Muscle of leg (tissue), 11 donors: Measurements from ENCODE around the gene MYO15A. TPM values are rescaled to one million over a fixed set of nuclear protein-coding genes. Genes with fewer than 3 reads are reported as not detected.

ENCODE experiments used
- DNase-seq: peaks from one replicate; pipeline ENCODE4 v3.0.0; 2013
- H3K27ac ChIP-seq: one replicate; pipeline ENCODE4 v1.5.1; 2013; ENCODE audit warnings: mild to moderate bottlenecking, low read length, control low read depth
- H3K27me3 ChIP-seq: one replicate; pipeline ENCODE4 v1.6.1; 2013; ENCODE audit warnings: low read length; ENCODE audit not compliant: control insufficient read depth, insufficient read depth
- H3K36me3 ChIP-seq: one replicate; pipeline ENCODE4 v1.6.1; 2013; ENCODE audit warnings: low read length; ENCODE audit not compliant: control insufficient read depth, insufficient read depth
- H3K4me1 ChIP-seq: one replicate; pipeline ENCODE4 v1.6.1; 2013; ENCODE audit warnings: low read length; ENCODE audit not compliant: control insufficient read depth, insufficient read depth
- H3K4me3 ChIP-seq: one replicate; pipeline ENCODE4 v1.5.1; 2013; ENCODE audit warnings: low read length, control low read depth
- H3K9me3 ChIP-seq: replicated peaks from 2 replicates; pipeline ENCODE4 v1.6.1; 2013; ENCODE audit warnings: low read depth, low read length; ENCODE audit not compliant: control insufficient read depth
- whole genome bisulfite sequencing: methylation state at CpG from one replicate; pipeline ENCODE4 v1.1.5; 2013; ENCODE audit warnings: missing lambda C conversion rate; ENCODE audit not compliant: insufficient coverage; 5-methylcytosine and 5-hydroxymethylcytosine counted together
- polyA plus RNA-seq, 8 donors: library from polyadenylated mRNA; unstranded; fragments of 120-200 nt; gene quantifications; one replicate each; pipeline versions ENCODE4 v1.2.1 to v1.2.3, GENCODE V29; 2013; ENCODE audit warnings: inconsistent platforms in 1 of 8, low replicate concordance in 1 of 8; ENCODE audit not compliant: insufficient read length in 8 of 8, insufficient read depth in 1 of 8
- total RNA-seq: library from RNA; stranded (reverse); fragments of 120-200 nt; gene quantifications from one replicate; pipeline ENCODE4 v1.2.4, GENCODE V29; 2013

Gene MYO15A
- total and polyA plus RNA-seq, 9 donors = 0.58 to 1.8 (median 1.2) TPM

DNA sequence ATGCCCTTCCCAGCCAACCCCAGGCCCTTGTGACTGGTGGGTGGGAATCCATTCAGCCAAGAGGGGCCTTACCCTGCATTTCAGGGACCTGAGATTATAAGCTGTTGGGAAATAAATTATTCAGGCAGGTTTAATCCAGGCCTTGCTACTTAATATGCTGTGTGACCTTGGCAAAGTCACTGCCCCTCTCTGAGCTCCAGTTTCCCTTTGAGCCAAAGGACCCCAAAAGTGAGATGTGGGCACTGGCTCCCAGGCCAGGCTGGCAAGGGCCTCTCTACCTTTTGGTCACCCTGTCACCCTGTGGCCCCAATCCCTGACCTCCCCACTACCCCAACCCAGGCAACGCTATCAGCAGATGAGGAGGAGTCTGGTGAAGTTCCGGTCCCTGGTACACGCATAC lies 33.9 kb downstream of the MYO15A start:
- Histone ChIP-seq H3K4me3 (no peak overlapping the region), H3K27me3 (no peaks in the 10 kb centered on the region), H3K9me3 (no peaks in the 10 kb centered on the region), H3K4me1 (peaks cover 6% of the 10 kb centered on the region), H3K36me3 (no peaks in the 10 kb centered on the region), H3K27ac (no peak overlapping the region)
- no peak for DNase-seq
- WGBS = 83% methylated on average over 1 of the region's 3 CpGs

DNA sequence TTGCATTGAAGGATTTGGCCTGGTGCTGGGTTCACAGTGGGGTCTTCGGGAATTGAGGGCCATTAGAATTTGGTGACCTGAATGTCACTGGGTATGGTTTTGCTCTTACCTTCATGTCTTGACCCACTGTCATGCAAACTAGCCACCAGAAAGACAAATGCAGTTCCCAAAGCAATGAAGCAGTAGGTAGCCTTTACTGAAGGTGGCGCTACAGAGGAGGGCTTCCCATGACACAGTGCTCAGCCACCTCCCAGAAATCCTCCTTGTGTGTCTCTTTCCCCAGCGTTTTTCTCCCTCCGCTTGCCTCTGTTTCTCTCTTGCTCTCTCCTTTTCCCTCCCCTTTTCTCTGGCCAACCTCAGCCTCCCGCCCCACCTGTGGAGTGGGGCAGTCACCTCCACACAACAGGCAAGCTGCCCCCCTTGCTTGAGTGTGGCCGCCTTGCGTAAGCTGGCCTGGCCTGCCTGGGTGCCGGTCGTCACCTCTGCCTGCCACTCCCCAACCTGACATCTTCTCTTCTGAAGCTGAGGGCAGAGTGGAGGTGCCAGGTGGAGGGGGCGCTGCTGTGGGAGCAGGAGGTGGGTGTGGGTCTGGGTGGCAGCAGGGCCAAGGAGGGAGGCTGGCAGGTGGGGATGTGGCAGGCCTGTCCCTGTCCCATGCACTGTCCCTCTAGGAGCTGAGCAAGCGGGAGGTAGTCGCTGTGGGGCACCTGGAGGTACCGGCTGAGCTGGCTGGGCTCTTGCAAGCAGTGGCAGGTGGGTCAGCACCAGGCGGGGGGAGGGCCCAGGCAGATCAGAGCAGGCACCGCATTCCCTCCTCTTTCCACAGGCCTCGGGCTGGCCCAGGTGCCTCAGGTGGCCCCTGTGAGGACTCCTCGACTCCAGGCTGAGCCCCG lies 34.7 kb downstream of the MYO15A start:
- H3K27ac ChIP-seq = no peak overlapping the region
- H3K9me3 ChIP-seq = no peaks in the 10 kb centered on the region
- no peaks in the 10 kb centered on the region for H3K27me3 ChIP-seq
- H3K36me3 ChIP-seq = no peaks in the 10 kb centered on the region
- peaks cover 6% of the 10 kb centered on the region for H3K4me1 ChIP-seq
- H3K4me3 ChIP-seq = no peak overlapping the region
- WGBS = 60% methylated on average over 14 of the region's 18 CpGs
- no peak for DNase-seq

GRCh38 chr17:18144261-18144660 lies 35.7 kb downstream of the MYO15A start:
- DNase-seq = no peak
- H3K27me3 ChIP-seq = no peaks in the 10 kb centered on the region
- no peak overlapping the region for H3K27ac ChIP-seq
- H3K9me3 ChIP-seq = no peaks in the 10 kb centered on the region
- 76% methylated on average over 4 of the region's 4 CpGs for WGBS
- H3K4me3 ChIP-seq = no peak overlapping the region
- H3K36me3 ChIP-seq = no peaks in the 10 kb centered on the region
- H3K4me1 ChIP-seq = peaks cover 6% of the 10 kb centered on the region

DNA sequence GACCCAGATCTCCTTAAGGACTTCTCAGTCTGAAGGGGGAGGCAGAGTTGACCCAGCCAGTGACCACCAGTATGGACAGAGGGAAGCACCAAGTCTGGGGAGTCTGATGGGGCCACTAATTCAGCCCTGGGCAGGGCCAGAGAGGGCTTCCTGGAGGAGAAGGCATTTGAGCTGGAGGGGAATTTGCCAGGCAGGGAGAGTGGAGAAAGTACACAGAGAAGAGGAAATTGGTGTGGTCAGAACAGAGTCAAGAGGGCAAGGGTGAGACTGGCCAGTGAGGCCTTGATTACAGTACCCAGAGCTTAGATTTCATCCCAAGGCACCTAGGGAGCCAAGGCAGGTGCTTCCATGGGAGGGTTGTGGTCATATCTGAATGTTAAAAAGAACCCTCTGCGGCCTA lies 36.3 kb downstream of the MYO15A start:
- no peak for DNase-seq
- peaks cover 2% of the 10 kb centered on the region for H3K4me1 ChIP-seq
- WGBS = 81% methylated on average over 1 of the region's 1 CpG
- no peaks in the 10 kb centered on the region for H3K27me3 ChIP-seq
- H3K4me3 ChIP-seq = no peak overlapping the region
- H3K9me3 ChIP-seq = no peaks in the 10 kb centered on the region
- H3K36me3 ChIP-seq = no peaks in the 10 kb centered on the region
- H3K27ac ChIP-seq = no peak overlapping the region

GRCh38 chr17:18145811-18146210 lies 37.3 kb downstream of the MYO15A start:
- DNase-seq = no peak
- 83% methylated on average over 13 of the region's 13 CpGs for WGBS

DNA sequence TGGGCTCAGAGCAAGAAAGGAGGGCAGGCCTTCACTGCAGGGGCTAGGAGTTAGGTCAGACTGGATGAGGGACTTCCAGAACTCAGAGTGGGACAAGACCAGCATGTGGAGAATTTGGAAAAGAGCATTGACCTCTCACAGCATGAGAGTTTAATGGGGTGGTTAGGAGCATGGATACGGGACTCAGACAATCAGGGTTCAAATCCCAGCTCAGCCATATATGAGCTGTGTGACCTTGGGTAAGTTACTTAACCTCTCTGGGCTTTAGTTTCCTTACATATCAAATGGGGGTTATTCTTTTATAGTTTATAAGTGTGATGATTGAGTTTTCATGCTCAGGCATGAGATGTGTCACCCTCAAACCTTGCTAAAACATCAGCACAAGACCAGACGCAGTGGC lies 37.7 kb downstream of the MYO15A start:
- H3K27ac ChIP-seq = no peak overlapping the region
- H3K4me1 ChIP-seq = no peaks in the 10 kb centered on the region
- H3K9me3 ChIP-seq = no peaks in the 10 kb centered on the region
- 100% methylated on average over 1 of the region's 2 CpGs for WGBS
- no peak for DNase-seq
- no peak overlapping the region for H3K4me3 ChIP-seq
- no peaks in the 10 kb centered on the region for H3K27me3 ChIP-seq
- no peaks in the 10 kb centered on the region for H3K36me3 ChIP-seq

More at GRCh38 chr17:18145811-18146210, 37.3 kb downstream of the MYO15A start:
- no peaks in the 10 kb centered on the region for H3K36me3 ChIP-seq
- no peaks in the 10 kb centered on the region for H3K9me3 ChIP-seq
- H3K27ac ChIP-seq = no peak overlapping the region
- no peak overlapping the region for H3K4me3 ChIP-seq
- H3K4me1 ChIP-seq = no peaks in the 10 kb centered on the region
- H3K27me3 ChIP-seq = no peaks in the 10 kb centered on the region

GRCh38 chr17:18146980-18147379 lies 38.4 kb downstream of the MYO15A start:
- no peaks in the 10 kb centered on the region for H3K4me1 ChIP-seq
- H3K27me3 ChIP-seq = no peaks in the 10 kb centered on the region
- no peaks in the 10 kb centered on the region for H3K36me3 ChIP-seq
- no peaks in the 10 kb centered on the region for H3K9me3 ChIP-seq
- no peak overlapping the region for H3K4me3 ChIP-seq
- no peak for DNase-seq
- no peak overlapping the region for H3K27ac ChIP-seq
- WGBS = 79% methylated on average over 1 of the region's 3 CpGs

DNA sequence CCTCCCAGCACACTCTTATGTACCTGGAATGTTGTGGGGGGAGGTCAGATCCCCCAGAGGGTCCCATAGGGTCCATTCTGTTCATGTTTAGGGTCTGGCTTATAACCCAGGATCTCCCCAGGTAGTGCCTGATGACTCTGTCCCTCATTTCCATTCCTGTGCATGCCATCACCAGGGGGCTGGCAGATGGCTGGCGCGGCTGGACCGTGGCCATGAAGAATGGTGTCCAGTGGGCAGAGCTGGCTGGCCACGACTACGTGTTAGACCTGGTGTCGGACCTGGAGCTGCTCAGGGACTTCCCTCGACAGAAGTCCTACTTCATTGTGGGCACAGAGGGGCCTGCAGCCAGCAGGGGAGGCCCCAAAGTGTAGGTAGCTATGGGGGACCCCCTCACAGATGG lies 40.0 kb downstream of the MYO15A start:
- 85% methylated on average over 7 of the region's 7 CpGs for WGBS
- H3K9me3 ChIP-seq = no peaks in the 10 kb centered on the region
- H3K27ac ChIP-seq = no peak overlapping the region
- no peak for DNase-seq
- no peaks in the 10 kb centered on the region for H3K27me3 ChIP-seq
- H3K36me3 ChIP-seq = no peaks in the 10 kb centered on the region
- H3K4me1 ChIP-seq = peaks cover 11% of the 10 kb centered on the region
- no peak overlapping the region for H3K4me3 ChIP-seq

- Histone ChIP-seq H3K27me3 (no peaks in the 10 kb centered on the region), H3K27ac (no peak overlapping the region), H3K4me3 (no peak overlapping the region), H3K4me1 (peaks cover 17% of the 10 kb centered on the region), H3K36me3 (no peaks in the 10 kb centered on the region), H3K9me3 (no peaks in the 10 kb centered on the region)
- DNase-seq = no peak
- WGBS = 84% methylated on average over 6 of the region's 9 CpGs
These were observed 42.7 kb downstream of the MYO15A start for GRCh38 chr17:18151290-18151689.

- Histone ChIP-seq H3K4me3 (no peak overlapping the region), H3K4me1 (peaks cover 26% of the 10 kb centered on the region), H3K27ac (no peak overlapping the region), H3K27me3 (no peaks in the 10 kb centered on the region), H3K9me3 (no peaks in the 10 kb centered on the region), H3K36me3 (no peaks in the 10 kb centered on the region)
- 87% methylated on average over 5 of the region's 14 CpGs for WGBS
- no peak for DNase-seq
These were observed 46.6 kb downstream of the MYO15A start for GRCh38 chr17:18155179-18155578.
